GDM1 (cell line): ENCODE data around the gene KAZN.

ENCODE experiments used
- DNase-seq: peaks from one replicate; lab custom pipeline; 2025; lab: John Stamatoyannopoulos, UW

The KAZN gene

DNA sequence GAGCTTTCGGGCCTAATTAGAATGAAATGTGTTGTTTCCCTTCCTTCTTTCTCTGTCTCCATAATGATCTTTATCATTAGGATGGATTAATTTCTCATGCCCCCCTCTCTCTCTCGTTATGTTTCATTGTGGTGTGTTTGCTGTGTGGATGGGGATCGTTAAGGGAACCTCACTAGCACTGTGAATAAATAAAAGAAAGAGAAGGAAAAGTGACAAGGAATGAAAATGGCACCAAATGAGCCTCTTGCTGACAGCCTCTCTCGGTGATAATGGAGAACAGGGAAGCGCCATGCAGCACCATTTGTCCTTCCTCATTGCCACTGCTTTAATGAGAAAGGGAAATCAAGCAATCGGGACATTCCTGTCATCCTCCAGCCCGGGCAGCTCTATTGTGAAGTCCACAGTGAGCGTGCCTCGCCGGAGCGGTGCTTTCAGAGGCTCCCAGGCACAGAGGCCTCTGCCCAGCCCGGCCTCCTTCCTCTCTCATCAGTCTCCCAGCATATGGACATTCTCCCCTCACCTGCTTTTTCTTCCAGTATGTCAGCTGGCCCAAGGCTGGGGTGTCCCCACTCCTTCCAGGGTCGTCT is 289.4 kb downstream of the KAZN start:
- DNase-seq, result no peak

DNA sequence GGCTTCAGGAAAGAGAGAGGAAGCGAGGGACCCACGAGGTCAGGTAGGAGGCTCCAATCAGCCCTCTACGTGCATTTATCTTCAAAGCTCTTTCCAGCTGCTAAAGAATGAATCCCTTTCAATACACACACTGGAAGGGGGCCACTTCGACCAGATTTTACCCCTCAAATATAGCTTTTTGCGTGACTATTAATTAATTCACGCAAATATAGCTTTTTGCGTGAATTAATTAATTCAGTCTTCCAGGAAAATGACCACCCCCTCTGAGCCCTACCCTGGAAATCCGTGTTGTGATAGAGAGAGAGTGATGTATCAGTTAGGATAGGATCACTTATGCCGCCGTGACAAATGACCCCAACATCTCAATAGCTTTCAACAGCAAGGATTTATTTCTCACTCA is 289.9 kb downstream of the KAZN start:
- DNase-seq, result no peak

DNA sequence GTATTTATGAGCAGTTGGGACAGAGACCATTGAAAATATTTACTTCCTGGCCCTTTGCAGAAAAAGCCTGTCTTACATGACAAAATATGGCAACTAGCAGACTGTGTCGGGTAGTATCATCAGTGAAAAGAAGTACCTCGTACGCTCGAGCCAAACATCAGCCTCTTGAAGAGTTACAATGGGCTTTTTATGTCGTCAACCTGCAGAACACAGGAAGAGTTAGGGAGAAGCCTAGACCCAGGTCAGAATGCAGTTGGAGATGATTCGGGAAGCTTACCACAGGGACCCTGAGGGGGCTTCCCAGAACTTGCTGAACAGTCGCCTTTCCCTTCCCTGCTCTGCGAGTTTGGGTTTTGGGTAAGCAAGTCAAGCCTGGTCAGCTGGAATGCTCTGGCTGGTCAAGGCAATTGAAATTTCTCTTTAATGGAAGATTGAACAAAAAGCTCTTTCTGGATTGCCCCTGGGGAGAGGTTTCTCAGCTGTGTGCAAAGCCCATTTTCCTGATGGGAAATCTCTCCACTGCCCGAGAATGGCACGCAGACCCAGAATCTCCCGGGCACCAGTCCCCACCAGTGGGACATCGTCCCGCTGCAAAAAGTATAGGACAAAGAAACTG is 291.4 kb downstream of the KAZN start:
- no peak for DNase-seq

DNA sequence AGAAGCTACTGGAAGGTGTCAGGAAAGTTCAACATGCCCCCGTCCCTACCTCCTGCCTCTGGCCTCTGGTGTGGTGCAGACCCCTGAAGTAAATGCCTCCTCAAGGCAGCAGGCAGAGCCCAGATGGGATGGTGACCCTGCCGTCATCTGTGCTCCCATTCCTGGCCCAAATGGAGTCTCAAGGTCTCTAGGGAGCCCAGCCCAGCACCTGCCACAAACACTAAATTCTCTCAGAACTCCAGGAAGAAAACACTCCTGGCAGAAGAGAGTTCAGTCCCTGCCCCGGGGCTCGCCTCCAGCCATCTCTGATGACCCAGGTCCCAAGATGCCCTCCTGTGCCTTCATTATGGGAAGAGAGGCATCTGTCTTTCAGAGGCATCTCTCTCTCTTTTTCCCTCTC is 293.5 kb downstream of the KAZN start:
- DNase-seq, result no peak

DNA sequence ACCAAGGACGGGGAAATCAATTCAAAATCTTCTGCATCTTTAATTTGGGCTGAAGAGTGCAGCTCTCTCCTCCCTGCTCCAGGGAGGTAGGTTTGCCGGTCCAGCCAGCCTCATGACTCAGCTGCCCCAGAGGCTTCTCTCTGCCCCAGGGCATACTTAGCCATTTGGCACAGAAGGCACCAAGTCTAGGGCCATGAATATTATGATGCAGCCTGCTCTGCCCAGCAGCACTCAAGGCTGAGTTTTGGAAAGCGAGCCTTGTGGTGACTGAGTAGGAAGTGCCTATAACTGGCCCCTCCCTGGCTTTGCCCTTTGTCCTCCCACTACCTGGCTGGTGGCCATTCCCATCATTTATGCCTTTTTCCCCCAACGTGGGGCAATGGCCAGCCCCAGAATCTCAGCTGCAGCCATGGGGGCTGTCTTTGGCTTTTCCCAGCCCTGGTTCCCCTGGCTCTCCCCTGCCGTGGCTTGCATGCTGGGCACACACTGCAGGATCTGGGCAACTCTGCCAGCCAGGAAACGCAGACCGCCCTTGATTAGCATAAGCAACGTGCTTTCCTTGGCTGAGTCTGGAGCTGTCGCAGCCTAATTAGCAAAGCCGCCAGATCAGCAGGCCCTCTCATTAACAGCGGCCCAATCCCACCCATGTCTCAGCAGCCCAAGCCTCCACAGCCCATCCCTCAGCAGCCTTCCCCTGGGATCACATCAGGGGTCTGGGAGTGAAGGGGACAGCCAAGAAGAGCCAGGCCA is 296.5 kb downstream of the KAZN start:
- DNase-seq, result no peak

DNA sequence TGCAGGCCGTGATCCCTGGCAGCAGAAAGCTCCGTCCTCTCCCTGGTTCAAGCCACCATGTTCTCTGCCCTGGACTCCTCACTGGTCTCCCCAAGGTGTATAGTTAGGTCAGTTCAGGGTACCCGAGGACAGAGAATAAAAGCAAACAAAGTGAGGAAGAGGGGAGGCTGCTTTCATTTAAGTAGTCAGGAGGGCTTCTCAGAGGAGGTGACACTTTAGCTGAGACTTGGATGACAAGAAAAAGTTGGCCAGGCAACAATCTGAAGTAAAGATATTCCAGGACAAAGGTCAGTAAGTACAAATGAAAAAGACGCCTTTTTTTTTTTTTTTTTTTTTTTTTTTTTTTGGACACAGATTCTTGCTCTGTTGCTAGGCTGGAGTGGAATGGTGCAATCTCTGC is 297.2 kb downstream of the KAZN start:
- DNase-seq, result no peak

DNA sequence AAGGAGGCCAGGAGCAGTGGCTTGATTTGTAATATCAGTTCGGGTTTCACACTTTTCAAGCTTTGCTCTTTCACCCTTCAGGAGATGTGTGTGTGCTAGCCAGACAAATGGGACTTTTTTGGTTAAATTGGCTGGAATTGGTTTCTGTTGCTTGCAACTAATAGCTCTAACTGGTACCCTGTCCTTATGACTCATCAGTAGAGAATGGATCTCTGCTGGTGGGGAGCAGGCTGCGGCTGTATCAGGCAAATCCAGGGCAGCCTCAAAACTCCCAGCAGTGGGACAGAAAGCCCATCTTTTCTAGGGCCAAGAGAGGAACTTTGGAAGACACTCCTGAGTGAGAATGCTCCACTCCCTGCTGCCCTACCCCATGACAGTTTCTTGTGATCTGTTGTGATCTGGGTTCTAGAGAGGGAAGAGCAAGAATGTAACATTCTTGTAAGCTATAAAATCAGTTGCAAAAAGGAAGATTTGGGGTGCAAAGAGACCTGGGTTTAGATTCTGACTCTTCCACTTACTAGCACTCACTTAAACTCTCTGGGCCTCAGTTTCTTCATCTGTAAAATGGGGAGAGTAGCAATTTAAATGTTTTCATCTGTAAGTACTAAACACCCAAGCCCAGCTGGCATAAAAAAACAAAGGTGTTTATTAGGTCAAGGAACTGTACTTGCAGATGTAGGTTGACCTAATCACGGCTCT is 298.0 kb downstream of the KAZN start:
- DNase-seq, result no peak

DNA sequence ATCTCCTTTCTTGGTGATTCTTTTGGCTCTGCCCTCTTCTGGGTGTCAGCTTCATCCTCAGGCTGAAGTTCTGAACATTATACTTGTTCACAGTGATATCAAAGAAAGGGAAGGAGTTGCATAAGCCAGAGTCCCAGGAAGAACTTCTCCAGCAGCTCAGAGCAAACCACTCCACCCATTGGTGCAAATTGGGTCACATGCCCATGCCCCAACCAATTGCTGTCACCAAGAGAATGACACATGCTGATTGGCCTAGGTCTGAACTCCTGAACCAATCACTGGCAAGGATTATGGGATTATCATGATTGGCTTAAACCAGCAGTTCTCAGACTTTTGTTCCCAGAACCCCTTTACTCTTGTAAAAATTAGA is 298.6 kb downstream of the KAZN start:
- DNase-seq, result no peak

DNA sequence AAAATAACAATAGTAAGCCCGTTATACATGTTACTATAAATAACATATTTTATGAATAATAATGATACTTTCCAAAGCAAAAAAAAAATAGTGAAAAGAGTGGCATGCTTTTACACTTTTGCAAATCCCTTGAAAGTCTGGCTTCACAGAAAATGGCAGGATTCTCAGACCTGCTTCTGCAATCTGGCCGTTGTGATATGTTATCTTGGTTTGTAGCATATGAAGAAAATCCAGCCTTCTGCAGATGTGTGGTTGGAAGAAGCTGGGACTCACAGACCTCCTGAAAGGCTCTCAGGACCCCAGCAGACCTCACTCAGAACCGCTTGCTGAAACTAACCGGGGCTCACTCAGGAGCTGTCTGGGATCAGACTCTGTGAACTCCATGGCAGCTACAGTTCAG is 299.1 kb downstream of the KAZN start:
- no peak for DNase-seq

DNA sequence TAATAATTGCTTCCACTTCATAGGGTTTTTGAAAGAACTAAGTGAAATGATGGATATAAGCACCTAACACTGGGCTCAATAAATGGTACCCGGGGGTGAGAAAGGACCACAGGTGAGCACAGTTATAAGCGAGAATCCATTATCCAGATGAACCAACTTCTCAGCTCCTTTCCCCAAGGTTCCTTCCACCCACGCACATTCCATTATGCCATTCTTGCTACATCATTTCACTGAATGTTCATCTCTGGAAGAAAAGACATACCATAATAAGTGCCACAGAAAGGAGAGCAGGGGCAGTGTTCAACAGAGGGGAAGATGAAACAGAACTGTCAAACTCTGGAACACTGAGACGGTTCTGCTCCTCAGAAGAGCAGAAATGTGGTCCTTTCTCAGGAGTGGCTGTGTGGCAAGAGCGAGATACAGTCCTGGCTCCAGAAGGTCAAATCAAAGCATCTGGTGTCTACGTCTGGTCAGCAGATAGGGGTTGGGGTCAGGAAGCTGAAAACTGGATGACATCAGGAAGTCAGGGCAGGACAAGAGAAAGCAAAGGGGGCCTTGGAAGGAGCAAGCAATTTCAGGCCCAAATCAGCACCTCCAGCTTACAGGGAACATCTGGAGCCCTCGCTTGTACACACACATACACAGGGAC is 299.6 kb downstream of the KAZN start:
- no peak for DNase-seq

DNA sequence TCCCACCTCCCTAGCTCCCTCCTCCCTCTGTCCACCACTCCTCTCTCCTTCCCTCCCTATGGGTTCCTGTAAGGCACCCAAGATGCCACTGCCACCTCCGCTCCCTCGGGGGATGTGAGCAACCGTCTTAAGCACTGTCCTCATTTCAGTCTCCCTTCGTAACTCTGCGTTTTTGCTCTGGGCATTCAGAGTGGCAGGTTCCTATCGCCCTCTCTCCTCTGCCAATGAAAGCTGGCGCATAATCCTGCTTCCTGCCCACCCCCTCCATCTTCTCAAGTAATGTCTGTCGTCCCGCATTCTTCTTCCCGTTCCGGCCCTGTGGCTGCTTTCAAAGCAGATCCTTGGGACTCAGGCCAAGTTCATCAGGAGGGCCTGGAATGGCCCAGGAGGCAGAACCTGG is 301.2 kb downstream of the KAZN start:
- DNase-seq, result no peak

DNA sequence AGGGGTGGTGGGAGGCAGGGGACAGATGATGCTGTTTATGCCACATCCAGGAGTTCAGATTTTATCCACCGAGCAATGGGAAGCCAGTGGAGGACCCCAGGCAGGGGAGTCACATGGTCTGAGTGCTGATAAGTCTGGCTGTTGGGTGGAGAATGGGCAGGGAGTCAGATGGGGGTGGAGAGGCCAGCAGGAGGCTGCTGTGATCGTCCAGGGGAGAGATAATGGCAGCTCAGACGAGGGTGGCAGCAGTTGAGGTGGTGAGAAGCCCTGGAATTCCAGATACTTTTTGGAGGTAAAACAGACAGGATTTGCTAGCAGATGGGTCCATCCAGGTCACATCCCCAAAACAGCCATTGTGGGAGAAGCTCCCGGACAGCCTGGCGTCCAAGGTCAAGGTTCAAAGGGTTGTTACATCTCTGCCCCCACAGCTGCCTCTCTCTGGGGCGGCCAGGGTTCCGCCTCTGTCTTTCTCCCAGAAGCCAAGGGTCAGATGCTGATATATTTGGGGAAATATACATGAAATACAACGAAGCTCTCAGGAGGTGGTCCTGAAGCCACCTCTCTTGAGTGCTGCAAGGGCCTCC is 303.0 kb downstream of the KAZN start:
- DNase-seq, result no peak

DNA sequence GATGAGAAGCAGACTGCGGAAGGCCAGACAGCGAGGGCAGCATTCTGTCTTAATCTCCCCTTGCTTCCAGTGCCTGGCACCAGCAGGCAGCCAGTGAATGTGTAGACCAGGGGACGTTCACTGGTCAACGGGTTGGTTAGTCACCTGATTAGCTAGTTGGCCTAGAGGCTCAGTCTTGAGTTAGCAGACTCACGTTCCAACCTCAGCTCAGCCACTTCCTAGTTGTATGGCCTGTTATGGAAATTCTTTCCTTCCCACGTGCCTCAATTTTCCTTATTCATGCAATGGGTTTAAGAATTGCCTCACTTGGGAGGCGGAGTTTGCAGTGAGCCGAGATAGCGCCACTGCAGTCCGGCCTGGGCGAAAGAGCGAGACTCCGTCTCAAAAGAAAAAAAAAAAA is 305.4 kb downstream of the KAZN start:
- no peak for DNase-seq

DNA sequence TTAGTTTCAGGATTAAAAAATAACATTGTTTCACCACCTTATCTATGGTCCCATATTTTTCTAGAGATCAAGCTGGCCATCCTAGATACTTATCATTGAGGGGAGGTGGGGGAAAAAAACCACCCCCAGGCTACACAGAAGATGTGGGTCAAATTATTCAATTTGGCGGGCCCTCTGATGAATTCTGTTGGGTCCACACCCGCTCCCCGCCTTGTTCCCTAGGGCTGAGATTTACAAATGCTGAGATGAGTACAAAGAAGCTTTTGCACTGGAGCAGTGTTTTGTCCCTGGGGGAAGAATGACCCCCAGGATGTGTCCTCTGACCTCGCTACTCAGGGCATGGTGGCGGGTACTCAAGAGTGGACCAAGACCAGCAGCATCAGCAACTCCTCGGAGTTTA is 308.2 kb downstream of the KAZN start:
- DNase-seq, result no peak

DNA sequence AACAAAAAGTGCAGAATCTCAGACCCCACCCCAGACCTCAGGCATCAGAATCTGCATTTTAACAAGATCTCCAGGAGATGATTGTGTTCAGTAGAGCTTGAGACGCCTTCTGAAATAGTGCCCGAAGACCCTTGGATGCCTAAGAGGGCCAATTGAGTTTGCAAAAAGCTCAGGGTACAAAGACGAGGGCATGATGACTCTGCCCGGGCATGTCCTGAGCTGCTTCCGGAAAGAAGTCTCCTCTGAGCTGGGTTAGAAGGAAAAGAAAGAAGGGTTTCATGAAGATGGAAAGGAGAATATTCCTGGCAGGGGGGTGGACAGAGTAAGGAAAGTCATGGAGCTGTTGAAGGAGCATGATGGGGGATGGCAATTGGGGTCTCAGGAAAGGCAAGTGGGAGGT is 308.9 kb downstream of the KAZN start:
- DNase-seq, result no peak

DNA sequence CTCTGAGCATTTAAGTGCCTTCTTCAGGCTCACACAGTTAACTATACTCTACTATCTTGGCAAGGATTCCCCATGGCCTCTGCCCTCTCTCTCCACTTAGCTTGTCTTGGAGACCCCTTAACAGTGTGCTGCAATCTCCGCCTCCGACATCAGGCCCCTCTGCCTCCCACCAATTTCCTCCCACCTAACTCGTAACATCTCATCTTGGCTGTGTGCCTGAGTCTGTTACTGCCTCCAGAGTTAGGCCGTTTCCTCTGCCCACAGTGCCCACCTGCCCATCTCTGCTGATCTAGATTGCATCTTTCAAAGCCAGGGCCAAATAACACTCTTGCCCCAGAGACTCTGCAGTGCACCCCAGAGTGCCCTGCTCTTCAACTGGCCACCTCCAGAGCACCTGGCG is 310.8 kb downstream of the KAZN start:
- DNase-seq, result no peak

DNA sequence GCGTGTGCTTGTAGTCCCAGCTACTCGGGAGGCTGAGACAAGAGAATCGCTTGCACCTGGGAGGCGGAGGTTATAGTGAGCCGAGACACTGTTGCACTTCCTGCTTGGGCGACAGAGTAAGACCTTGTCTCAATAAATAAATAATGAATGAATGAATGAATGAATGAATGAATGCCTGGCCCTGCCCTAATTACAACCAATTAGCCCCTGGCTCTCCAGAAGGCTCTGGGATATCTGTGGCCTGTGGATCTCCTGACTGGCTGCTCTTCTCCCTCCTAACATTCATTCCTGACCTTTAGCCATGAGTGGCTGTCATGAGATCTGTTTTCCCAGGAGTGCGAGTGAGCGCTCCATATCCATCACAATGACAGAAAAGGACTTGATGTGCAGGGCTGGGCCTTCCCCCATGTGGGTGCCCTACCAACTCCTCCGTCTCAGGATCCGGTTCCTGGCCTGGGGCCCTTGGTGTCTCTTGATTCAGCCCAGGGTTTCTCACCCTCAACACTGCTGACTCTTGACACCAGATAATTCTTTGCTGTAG is 311.5 kb downstream of the KAZN start:
- no peak for DNase-seq

DNA sequence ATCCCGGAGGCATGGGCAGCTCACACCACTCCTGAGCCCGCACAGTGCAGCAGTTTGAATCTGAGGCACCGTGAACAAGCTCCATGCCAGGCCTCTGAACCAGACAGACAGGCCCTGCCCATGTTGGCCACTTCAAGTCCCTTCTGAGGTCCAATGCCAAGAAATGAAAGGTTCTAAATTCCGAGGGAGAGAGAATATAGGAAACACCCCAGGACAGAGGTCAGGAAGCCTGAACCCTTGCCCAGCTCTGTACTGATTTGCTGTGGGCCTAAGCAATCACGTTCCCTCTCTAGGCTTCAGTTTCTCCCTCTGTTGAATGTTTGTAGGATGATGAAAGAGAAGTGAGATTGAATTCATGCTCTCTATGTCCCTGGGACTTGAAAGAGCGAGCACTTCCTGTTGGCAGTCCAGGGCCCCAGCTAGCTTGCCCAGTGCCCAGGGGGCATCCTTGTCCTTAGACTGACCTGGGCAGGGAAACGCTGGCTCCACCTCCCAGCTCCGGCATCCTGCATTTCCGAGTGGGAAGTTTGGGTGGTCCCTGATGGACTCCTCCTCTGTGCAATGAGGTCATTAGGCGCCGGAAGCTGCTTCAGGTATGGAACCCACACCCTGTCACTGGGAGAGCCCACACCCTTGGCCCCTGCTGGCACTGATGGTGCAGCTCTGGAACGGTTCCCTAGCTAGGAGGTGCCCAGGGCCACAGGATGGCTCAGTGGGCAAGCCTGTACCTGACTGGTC is 312.7 kb downstream of the KAZN start:
- no peak for DNase-seq

DNA sequence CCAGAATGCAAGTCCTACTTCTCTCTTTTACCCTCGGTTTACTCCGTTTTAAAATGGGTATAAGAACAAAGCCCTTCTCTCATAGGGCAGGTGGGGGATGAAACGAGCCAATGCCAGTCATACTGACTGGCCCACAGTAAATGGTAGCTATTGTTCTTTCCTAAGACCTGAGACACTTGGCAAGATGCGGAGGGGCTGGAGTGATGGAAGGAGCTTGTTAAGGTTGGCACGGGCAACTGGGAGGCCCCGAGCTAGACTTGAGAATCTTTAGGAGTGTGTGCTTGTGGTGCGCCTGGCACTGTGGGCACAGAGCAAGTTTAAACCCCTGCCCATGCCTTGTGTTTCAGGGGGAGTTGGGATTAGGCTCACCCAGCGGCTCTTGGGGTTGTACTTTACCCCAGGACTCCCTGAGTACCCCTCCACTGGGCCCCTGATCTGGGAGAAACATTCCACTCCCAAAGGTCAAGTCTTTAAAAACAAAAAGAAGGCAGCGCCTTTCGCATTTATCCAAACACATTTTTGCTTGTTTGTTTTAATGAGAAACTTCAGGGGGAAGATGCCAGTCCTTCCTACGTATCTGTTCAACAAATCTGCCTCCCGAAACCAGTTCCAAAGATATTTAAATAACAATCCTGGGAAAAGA is 314.5 kb downstream of the KAZN start:
- DNase-seq, result no peak

DNA sequence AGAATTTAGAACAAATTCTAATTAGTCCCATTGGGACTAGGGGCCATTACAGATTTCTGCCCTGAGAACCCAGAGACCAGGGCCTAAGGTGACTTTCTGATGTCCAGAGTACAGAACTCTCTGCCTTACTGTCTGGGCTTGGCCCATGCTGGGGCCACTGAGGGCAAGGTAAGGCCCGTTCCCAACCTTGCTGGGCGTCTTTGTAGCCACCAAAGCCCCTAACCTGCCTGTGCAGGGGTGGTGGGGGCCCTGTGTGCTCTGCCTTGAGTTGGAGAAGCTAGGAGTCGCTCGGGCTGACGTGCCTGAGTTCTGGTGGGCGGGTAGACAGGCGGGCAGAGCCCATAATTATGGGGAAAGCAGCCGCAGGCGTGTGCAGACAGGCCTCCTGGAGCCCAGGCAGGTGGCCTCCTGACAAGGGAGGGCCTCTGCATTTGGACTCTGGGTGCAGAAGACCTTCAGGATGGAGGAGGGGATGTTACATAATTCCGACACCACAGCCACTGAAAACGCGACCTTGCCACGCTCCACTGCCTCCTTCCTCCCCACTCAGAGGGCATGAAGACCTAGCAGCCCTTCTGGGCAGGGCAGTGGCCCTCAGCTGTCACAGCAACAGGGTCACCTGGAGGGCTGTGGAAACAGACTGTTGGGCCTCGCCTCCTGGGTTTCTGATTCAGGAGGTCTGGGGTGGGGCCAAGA is 315.1 kb downstream of the KAZN start:
- no peak for DNase-seq
